Fibroblast of lung (primary cell): ENCODE data around the gene TNRC18. TPM values are rescaled to one million over a fixed set of nuclear protein-coding genes. Genes with fewer than 3 reads are reported as not detected.

Experiments
- DNase-seq, 2 donors: peaks; one replicate each; pipeline versions ENCODE4 v3.0.0 to v3.0.0-alpha.2; 2010; ENCODE audit warnings: low read depth in 2 of 2
- H2AFZ ChIP-seq: 2 replicates; pipeline ENCODE4 v1.5.1; 2012; ENCODE audit warnings: low read length, control low read depth, inconsistent platforms
- H3K27ac ChIP-seq: 2 replicates; pipeline ENCODE4 v1.5.1; 2011; ENCODE audit warnings: low read length, control low read depth; ENCODE audit not compliant: insufficient read depth
- H3K27me3 ChIP-seq: 2 replicates; pipeline ENCODE4 v1.5.1; 2011; ENCODE audit warnings: mild to moderate bottlenecking, low read length; ENCODE audit not compliant: control insufficient read depth, insufficient read depth
- H3K36me3 ChIP-seq: 2 replicates; pipeline ENCODE4 v1.5.1; 2011; ENCODE audit warnings: low read length; ENCODE audit not compliant: control insufficient read depth, insufficient read depth
- H3K4me1 ChIP-seq: 2 replicates; pipeline ENCODE4 v1.5.1; 2011; ENCODE audit warnings: low read length; ENCODE audit not compliant: control insufficient read depth, insufficient read depth; ENCODE audit errors: extremely low read depth
- H3K4me2 ChIP-seq: 2 replicates; pipeline ENCODE4 v1.5.1; 2011; ENCODE audit warnings: low read length, control low read depth; ENCODE audit not compliant: insufficient read depth; ENCODE audit errors: extremely low read depth
- H3K4me3 ChIP-seq, 4 experiments: fragments of 200-600 bp in 1 of 4; sonication (generic) in 1 of 4; replicated peaks in 1 of 4; 2 replicates each; pipeline ENCODE4 v1.5.1; 2011 to 2016; ENCODE audit warnings: low read length in 4 of 4, low read depth in 3 of 4, mild to moderate bottlenecking in 3 of 4, control low read depth in 2 of 4, inconsistent platforms in 1 of 4, mixed read lengths in 1 of 4; ENCODE audit not compliant: insufficient read depth in 1 of 4; ENCODE audit errors: control extremely low read depth in 1 of 4
- H3K79me2 ChIP-seq: 2 replicates; pipeline ENCODE4 v1.5.1; 2012; ENCODE audit warnings: mild to moderate bottlenecking, low read length, inconsistent platforms; ENCODE audit not compliant: control insufficient read depth, insufficient read depth
- H3K9ac ChIP-seq: 2 replicates; pipeline ENCODE4 v1.5.1; 2011; ENCODE audit warnings: mild to moderate bottlenecking, low read length, control low read depth; ENCODE audit not compliant: insufficient read depth
- H3K9me3 ChIP-seq: 2 replicates; pipeline ENCODE4 v1.5.1; 2012; ENCODE audit warnings: low read depth, low read length; ENCODE audit not compliant: control insufficient read depth, insufficient read depth
- H4K20me1 ChIP-seq: 2 replicates; pipeline ENCODE4 v1.5.1; 2011; ENCODE audit warnings: low read length; ENCODE audit not compliant: control insufficient read depth, insufficient read depth; ENCODE audit errors: extremely low read depth
- EZH2 ChIP-seq: IDR thresholded peaks from 2 replicates; pipeline ENCODE4 v1.5.1; 2012; ENCODE audit warnings: low read length, control low read depth, mild to moderate bottlenecking; ENCODE audit errors: missing control alignments
- polyA plus RNA-seq, 2 donors: library from polyadenylated mRNA; depleted of rRNA in 1 of 2; stranded (reverse) in 1 of 2; unstranded in 1 of 2; fragments of >200 nt; gene quantifications; 2 replicates each; pipeline ENCODE4 v1.2.1, GENCODE V29; 2011 to 2012; ENCODE audit warnings: missing spikeins in 1 of 2
- total RNA-seq: library from RNA; depleted of rRNA; stranded (reverse); fragments of >200 nt; gene quantifications from 2 replicates; pipeline ENCODE4 v1.2.1, GENCODE V29; 2014
- TF ChIP-seq, protein P1 (sequence below), 2 donors: IDR thresholded peaks in 1 of 2; conservative IDR thresholded peaks in 1 of 2; 1 replicate in 1 of 2; 2 replicates in 1 of 2; pipeline ENCODE4 v1.5.1; 2011 to 2012; ENCODE audit warnings: low read length in 2 of 2, control low read depth in 1 of 2, inconsistent platforms in 1 of 2, low read depth in 1 of 2, mild to moderate bottlenecking in 1 of 2

The TNRC18 gene
- total and polyA plus RNA-seq, 2 donors (not counting 1 experiment from before 2014, with no cell fraction given), result 19.7 to 38.5 TPM

DNA sequence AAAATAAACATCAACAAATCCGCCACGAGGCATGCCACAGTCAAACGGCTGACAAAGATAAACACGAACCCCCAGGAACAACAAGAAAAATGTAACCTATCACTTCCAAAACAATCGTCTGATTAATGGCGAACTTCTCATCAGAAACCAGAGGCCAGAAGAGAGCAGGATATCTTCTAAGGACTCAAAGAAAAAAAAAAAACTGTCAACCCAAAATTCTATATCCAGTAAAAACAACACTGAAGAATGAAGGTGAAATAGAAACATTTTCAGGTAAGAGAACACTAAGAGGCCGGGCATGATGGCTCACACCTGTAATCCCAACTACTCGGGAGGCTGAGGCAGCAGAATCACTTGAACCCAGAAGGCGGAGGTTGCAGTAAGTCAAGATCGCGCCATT is 86.6 kb downstream of the TNRC18 start:
- Histone ChIP-seq H2AFZ (no peak overlapping the region), H3K27ac (no peak overlapping the region), H3K9ac (no peak overlapping the region), H3K27me3 (no peaks in the 10 kb centered on the region), H3K4me3 (no peak overlapping the region), H3K9me3 (no peaks in the 10 kb centered on the region), H3K79me2 (peaks cover 3% of the 10 kb centered on the region), H4K20me1 (no peaks in the 10 kb centered on the region), H3K4me1 (no peaks in the 10 kb centered on the region), H3K36me3 (peaks cover 4% of the 10 kb centered on the region), H3K4me2 (no peak overlapping the region)
- no peak for DNase-seq
- TF ChIP-seq EZH2, result no peak
- TF ChIP-seq, protein P1, sequence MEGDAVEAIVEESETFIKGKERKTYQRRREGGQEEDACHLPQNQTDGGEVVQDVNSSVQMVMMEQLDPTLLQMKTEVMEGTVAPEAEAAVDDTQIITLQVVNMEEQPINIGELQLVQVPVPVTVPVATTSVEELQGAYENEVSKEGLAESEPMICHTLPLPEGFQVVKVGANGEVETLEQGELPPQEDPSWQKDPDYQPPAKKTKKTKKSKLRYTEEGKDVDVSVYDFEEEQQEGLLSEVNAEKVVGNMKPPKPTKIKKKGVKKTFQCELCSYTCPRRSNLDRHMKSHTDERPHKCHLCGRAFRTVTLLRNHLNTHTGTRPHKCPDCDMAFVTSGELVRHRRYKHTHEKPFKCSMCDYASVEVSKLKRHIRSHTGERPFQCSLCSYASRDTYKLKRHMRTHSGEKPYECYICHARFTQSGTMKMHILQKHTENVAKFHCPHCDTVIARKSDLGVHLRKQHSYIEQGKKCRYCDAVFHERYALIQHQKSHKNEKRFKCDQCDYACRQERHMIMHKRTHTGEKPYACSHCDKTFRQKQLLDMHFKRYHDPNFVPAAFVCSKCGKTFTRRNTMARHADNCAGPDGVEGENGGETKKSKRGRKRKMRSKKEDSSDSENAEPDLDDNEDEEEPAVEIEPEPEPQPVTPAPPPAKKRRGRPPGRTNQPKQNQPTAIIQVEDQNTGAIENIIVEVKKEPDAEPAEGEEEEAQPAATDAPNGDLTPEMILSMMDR (conservative IDR thresholded peaks at IDR 0.05 in 1 of 2, IDR thresholded peaks at IDR 0.05 in 1 of 2; ENCODE audit: low read depth in 1 of 2, low read length in 2 of 2), result no peak

DNA sequence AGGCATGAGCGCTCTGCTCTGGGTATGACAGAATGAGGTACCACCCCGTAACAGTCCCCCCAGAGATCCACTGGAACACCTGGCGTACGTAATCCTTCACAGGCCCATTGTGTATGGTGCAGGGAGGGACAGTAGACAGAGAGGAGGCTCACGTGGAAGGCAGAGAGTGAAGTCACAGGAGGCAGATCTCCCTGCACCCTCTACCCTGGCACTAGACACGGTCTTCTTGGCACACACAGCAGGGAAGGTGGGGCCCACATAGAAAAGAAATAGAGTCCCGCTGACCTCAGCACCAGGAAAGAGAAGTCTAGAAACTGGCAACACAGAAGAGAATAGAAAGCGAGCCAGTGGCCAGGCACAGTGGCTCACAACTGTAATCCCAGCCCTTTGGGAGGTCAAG is 89.0 kb downstream of the TNRC18 start:
- Histone ChIP-seq H2AFZ (no peak overlapping the region), H3K4me2 (no peak overlapping the region), H3K9me3 (no peaks in the 10 kb centered on the region), H3K4me1 (no peaks in the 10 kb centered on the region), H3K79me2 (peaks cover 3% of the 10 kb centered on the region), H3K4me3 (no peak overlapping the region), H4K20me1 (no peaks in the 10 kb centered on the region), H3K27me3 (no peaks in the 10 kb centered on the region), H3K9ac (no peak overlapping the region), H3K27ac (no peak overlapping the region), H3K36me3 (peaks cover 6% of the 10 kb centered on the region)
- DNase-seq, result no peak
- TF ChIP-seq EZH2, result no peak
- TF ChIP-seq, protein P1 (conservative IDR thresholded peaks at IDR 0.05 in 1 of 2, IDR thresholded peaks at IDR 0.05 in 1 of 2; ENCODE audit: low read depth in 1 of 2, low read length in 2 of 2), result no peak

DNA sequence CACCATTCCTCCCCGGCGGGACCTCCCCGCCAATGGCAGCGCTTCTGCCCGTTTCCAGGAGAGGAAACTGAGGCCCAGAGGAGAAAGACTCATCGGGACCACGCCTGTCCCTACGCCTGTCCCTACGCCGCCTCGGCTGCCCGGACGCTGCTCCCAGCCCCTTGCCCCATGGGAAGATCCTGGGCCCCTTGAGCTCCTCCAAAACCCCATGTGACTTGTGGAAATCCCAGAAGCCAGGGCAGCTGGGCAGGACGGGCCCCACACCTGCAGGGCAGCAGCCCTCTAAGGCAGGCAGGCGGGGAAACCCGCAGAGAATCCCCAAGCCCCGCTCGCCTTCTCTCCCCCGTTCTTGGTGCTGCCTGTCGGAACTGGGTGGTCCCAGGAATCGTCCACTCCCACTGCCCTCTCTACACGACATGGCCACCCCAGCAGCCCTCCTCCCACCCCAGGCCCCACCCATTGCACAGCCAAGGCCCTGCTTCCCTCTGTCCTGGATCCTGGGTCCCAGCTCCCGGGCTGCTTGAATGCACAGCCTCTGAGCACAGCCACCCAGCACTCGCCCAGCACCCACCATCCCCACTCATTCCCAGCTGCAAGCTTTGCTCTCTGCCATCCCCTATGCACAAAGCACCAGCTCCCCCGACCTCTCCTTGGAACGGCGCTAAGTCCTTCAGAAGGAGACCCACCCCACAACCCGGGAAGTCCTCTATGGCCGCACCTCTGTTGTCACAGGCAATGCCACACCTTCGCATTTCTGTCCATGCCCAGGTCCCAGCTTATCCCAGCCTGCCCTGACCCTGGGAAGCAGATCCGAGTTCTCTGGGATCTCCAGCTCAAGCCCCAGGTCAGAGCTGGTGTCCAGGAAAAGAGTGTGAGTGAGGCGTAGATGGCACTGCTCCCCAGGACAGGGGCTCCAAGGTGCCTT is 90.3 kb downstream of the TNRC18 start:
- Histone ChIP-seq H3K36me3 (peaks cover 2% of the 10 kb centered on the region), H3K4me2 (no peak overlapping the region), H3K27me3 (no peaks in the 10 kb centered on the region), H3K4me3 (no peak overlapping the region), H3K9me3 (no peaks in the 10 kb centered on the region), H4K20me1 (no peaks in the 10 kb centered on the region), H3K27ac (no peak overlapping the region), H3K9ac (no peak overlapping the region), H3K79me2 (peaks cover 3% of the 10 kb centered on the region), H3K4me1 (no peaks in the 10 kb centered on the region), H2AFZ (no peak overlapping the region)
- TF ChIP-seq EZH2, result no peak
- TF ChIP-seq, protein P1 (conservative IDR thresholded peaks at IDR 0.05 in 1 of 2, IDR thresholded peaks at IDR 0.05 in 1 of 2; ENCODE audit: low read depth in 1 of 2, low read length in 2 of 2), result no peak
- no peak for DNase-seq
